ENCODE measurements around the gene UNC13D. TPM values are rescaled to one million over a fixed set of nuclear protein-coding genes. Genes with fewer than 3 reads are reported as not detected.

The UNC13D gene
- 0.97 and 1.2 TPM in 2 replicates for total RNA-seq

DNA sequence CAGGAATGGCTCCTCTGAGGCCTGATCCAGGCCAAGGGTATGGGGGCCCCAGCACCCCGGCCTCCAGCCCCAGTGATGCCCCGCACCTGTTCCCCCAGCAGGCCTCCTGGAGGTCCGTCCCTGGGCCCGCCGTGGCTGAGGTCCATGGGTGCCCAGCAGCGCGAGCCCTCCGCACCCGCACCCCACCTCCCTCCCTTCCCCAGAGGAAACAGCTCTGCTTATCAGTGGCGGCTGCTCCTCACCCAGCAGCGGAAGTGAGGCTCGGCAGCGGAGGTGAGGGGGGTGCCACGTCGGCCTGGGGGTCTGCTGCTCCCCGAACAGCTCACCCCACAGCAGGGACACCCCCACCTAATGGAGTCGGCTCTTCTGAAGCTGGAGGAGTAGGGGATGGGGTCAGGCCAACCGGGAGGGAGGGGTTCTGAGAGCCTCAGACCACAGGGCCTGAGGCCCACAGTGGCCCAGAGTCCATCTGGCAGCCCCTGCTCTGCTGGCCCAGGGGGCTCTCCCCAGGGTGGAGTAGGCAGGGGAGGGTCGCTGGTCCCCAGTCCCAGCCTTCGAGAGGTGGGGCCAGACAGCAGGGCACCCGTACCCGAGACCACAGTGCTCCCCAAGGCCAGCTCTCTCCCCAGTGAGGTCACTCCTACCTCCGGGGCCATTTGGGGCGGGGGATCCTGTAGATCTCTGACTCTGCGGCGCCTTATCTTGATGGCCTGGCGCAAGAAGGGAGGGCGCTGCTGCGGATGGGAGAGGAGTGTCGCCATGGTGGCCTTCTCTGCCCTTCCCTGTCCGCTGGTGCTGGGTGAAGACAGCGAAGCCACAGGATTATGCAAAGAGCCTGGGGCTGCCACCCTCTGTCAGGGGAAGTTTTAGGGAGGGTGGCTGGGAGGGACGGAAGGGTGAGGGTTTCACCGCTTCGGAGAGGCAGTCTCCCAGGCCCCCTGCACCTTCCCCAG, at the start of gene UNC13D:
Gene UNC13D, minus strand, starts transcription at position 828 of the 953 bp plus-strand sequence. Its CDS starts 67 bp downstream, at position 761.

DNA sequence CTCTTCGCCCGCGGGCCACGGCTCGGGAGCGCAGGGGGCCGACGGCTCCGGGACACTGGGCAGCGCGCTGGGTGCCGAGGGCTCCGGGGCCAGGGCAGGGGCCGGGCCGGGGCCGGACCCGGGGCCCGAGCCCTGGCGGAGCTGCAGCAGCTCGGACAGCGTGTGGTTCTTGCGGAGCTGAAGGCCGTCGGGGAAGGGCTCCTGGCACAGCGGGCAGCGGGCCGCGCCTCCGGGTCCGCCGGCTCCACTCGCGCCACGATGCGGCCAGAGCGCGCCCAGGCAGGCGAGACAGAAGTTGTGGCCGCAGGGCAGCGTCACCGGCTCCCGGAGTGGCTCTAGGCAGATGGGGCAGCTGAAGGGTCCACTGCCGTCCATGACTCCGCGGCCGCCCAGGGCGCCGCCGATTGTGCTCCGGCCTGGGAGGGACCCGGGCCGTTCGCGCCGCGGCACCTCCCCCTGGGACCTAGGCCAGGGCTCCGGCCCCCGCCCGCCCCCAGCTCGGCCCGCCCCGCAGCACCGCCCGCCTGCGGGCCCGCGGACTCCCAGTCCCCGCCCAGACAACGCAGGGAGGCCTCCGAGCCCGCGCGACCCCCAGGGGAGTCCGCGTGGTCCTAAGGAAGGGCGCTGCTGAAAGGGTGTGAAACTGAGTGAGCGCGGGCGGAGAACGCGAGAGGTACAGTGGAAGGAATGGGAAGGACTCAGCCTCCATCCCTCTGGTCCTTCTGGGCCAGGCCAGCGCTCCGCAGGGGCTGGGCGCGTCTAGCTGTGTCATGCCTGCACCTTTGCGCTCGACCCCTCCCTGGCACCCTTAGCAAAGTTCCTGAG, 34.2 kb upstream of the UNC13D start, which contains the start of gene TRIM47:
Gene TRIM47, minus strand, starts transcription at position 408 of the 825 bp plus-strand sequence. Its CDS starts 33 bp downstream, at position 375.

GRCh38 chr17:75855310-75856061, 11.3 kb upstream of the UNC13D start, which contains the start of gene WBP2:
Gene WBP2, minus strand, starts transcription at chr17:75855335. Its CDS starts 38 bp downstream, at chr17:75855297.

GRCh38 chr17:75784473-75785015, 59.7 kb downstream of the UNC13D start, which contains the start of gene UNK:
Gene UNK, plus strand, starts transcription at chr17:75784806. Its CDS starts 75 bp downstream, at chr17:75784881.

Other genes starting within 250 kb of the UNC13D start
- gene SMIM5, start 211.0 kb downstream of the UNC13D start, total RNA-seq, result 0.16 and 0.24 TPM in 2 replicates
- gene RECQL5, start 177.2 kb downstream of the UNC13D start, total RNA-seq, result 16.5 and 19.5 TPM in 2 replicates
- gene SAP30BP, start 177.1 kb downstream of the UNC13D start, total RNA-seq, result 63.4 and 70.8 TPM in 2 replicates
- gene ITGB4, start 122.9 kb downstream of the UNC13D start, total RNA-seq, result 9.6 and 39.8 TPM in 2 replicates
- gene GALK1, start 79.2 kb downstream of the UNC13D start, total RNA-seq, result 50.0 and 56.8 TPM in 2 replicates
- 26.0 and 28.1 TPM in 2 replicates for gene UNK, start 59.6 kb downstream of the UNC13D start, total RNA-seq
- 26.8 and 28.2 TPM in 2 replicates for gene WBP2, start 10.9 kb upstream of the UNC13D start, total RNA-seq
- gene TRIM47, start 34.2 kb upstream of the UNC13D start, total RNA-seq, result 35.9 and 40.7 TPM in 2 replicates
- 33.2 and 39.1 TPM in 2 replicates for gene TRIM65, start 52.5 kb upstream of the UNC13D start, total RNA-seq
- 28.7 and 30.1 TPM in 2 replicates for gene MRPL38, start 60.5 kb upstream of the UNC13D start, total RNA-seq
- 7.8 and 10.7 TPM in 2 replicates for gene FBF1, start 96.6 kb upstream of the UNC13D start, total RNA-seq
- gene ACOX1, start 134.8 kb upstream of the UNC13D start, total RNA-seq, result 67.9 and 72.0 TPM in 2 replicates
- gene TEN1, start 134.8 kb upstream of the UNC13D start, total RNA-seq, result 22.9 and 27.3 TPM in 2 replicates
- gene CDK3, start 156.5 kb upstream of the UNC13D start, total RNA-seq, result 0.97 and 1.7 TPM in 2 replicates
- gene EVPL, start 182.9 kb upstream of the UNC13D start, total RNA-seq, result under 0.01 TPM in 1 of 2 replicates, not detected in the other
- 29.2 and 31.0 TPM in 2 replicates for gene SRP68, start 228.1 kb upstream of the UNC13D start, total RNA-seq
- gene GALR2, start 230.4 kb upstream of the UNC13D start, total RNA-seq, result not detected in 2 replicates
- not detected in 2 replicates for gene ZACN, start 234.8 kb upstream of the UNC13D start, total RNA-seq